G401 (cell line): ENCODE data around the gene OGDH. TPM values are rescaled to one million over a fixed set of nuclear protein-coding genes. Genes with fewer than 3 reads are reported as not detected.
"Not testable (repeated sequence)": the region's sequence is repeated elsewhere in the genome, so short reads cannot be mapped to it uniquely, and the experiment has no call there.

Source experiments
- DNase-seq: peaks from one replicate; pipeline ENCODE4 v3.0.0-alpha.2; 2015; ENCODE audit warnings: low spot score
- in situ Hi-C: cut with HindIII; loops from 2 replicates; pipeline ENCODE4 v1.10.0; 2016; ENCODE audit warnings: low sequenced_read_pairs, mixed read lengths
- total RNA-seq: library from RNA; depleted of rRNA; stranded (reverse); fragments of >200 nt; shearing (Covaris generic); gene quantifications from 2 replicates; pipeline ENCODE4 v1.2.3, GENCODE V29; 2014; rRNA removed

Gene OGDH
- 66.4 and 78.8 TPM in 2 replicates for total RNA-seq

GRCh38 chr7:44606341-44607140 is at the start of gene OGDH:
TSS of gene OGDH (plus strand) at chr7:44606627. CDS start at chr7:44624344, 17,717 bp downstream.
- DNase-seq = peak; percentile 99
- in situ Hi-C loops = no loop called here

GRCh38 chr7:44557485-44557884 is 48.9 kb upstream of the OGDH start:
- DNase-seq = no peak
- in situ Hi-C loops = loop anchor here (25.0 kb wide), 1 partner anchor 120 kb away; no protein-coding TSS in a partner anchor

GRCh38 chr7:44559485-44559884 is 46.9 kb upstream of the OGDH start:
- in situ Hi-C loops = loop anchor here (25.0 kb wide), 1 partner anchor 122 kb away; no protein-coding TSS in a partner anchor
- peak; percentile 26 for DNase-seq

GRCh38 chr7:44561481-44561880 is 44.9 kb upstream of the OGDH start:
- DNase-seq = no peak
- in situ Hi-C loops = loop anchor here (25.0 kb wide), 1 partner anchor 124 kb away; no protein-coding TSS in a partner anchor

DNA sequence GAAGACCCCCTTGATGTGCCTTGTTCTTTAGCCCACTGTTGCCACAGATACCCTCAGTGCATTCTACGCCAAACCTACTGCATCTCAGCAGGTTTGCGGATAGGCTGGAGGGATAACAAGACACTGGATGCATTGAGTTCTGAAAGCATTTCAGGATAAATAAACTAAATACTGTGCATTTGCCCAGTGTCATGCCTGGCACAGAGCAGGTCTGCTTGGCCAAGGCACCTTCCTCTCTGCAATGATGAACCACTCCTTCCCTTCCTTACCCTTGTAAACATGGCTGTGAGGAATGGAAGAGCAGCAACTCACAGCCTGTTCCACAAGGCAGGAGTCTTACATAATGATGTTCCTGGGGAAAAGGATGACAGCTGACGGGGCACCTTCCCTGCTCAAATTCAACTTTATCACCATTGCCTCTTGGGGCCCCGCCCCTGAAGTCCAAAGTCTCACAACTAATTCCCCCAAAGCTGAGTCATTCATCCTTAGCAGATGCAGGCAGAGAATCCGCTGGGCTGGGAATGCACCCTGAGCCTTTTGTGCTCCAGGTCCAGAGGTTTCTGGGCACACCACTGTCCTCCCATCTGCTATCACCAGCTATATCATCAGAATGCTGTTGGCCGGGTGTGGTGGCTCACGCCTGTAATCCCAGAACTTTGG is 44.3 kb upstream of the OGDH start:
- no peak for DNase-seq
- in situ Hi-C loops = loop anchor here (25.0 kb wide), 1 partner anchor 125 kb away; no protein-coding TSS in a partner anchor

GRCh38 chr7:44562622-44562962 is 43.8 kb upstream of the OGDH start:
- in situ Hi-C loops = loop anchor here (25.0 kb wide), 1 partner anchor 125 kb away; no protein-coding TSS in a partner anchor
- DNase-seq = not testable (repeated sequence)

GRCh38 chr7:44563171-44563679 is 43.2 kb upstream of the OGDH start:
- no peak for DNase-seq
- in situ Hi-C loops = loop anchor here (25.0 kb wide), 1 partner anchor 126 kb away; no protein-coding TSS in a partner anchor

DNA sequence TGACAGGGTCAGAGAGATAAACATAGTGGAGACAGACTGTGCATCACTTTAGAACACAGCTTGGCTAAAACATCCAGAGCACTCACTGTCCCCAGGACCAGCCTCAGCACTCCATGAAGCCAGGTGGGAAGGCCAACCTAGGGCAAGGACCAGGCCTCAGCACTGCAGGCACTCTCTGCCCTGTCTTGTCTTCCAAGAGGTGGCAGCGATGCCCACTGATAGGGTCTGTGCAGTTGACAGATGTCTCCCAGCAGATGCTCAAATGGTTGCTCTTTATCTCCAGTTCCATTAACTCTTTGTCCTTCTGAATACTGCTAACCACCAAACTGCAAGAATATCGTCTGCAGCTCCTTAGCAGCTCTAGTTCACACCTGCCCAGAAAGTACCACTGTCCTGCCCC is 41.8 kb upstream of the OGDH start:
- DNase-seq = no peak
- in situ Hi-C loops = loop anchor here (25.0 kb wide), 1 partner anchor 127 kb away; no protein-coding TSS in a partner anchor

DNA sequence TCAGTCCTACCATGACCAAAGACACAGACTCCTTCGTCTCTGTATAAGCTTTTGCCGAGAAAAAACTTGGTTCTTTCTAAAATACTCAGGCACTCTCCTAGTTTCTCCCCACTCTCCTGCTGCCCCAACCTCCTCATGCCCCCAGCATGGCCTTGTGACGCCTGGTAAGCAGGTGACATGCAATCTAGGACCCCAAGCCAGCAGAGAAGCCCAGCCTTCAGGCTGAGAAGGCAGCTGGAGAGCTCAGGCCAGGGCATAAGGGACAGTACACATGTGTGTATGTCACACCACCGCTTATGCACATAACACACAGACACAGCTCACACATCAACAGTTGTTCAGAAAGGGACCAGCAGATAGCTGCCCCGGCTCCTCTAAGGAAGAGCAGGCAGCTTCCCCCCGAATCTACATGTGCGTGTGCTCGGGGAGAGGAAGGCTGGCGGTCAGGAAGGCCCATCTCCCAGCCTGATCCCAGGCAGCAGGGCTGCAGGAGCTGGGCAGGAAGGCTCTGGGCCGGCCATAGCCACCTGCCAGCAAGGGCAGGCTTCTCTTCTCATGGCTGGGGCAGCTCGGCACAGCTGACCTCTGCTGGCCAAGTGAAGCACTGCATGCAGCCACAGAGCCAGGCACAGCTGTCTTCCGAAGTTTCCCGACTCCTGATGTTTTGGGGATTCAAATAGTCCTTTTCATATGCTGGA is 41.2 kb upstream of the OGDH start:
- in situ Hi-C loops = loop anchor here (25.0 kb wide), 1 partner anchor 128 kb away; no protein-coding TSS in a partner anchor
- DNase-seq = peak; percentile 63

- DNase-seq = no peak
- in situ Hi-C loops = loop anchor here (25.0 kb wide), 1 partner anchor 129 kb away; no protein-coding TSS in a partner anchor
Measured at GRCh38 chr7:44565795-44566559, 40.5 kb upstream of the OGDH start.

DNA sequence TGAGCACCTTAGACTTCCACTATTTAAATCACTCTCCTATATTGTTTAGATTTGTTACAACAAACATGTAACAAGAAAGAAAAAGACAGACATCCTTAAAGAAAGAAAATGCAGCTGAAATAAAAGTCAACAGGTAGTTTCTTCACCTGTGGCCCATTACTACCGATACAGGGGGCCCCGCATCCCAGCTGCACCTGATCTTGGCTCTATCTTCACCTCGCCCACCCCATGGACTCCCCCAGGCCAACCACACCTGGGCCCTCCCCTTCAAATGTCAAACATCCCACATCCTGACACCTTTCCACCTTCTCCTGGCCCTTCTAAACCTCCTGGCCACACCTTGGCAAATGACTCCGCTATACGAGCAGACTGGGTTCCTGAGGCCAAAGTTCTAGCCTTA is 39.7 kb upstream of the OGDH start:
- DNase-seq = no peak
- in situ Hi-C loops = loop anchor here (25.0 kb wide), 1 partner anchor 129 kb away; no protein-coding TSS in a partner anchor

GRCh38 chr7:44567884-44568283 is 38.5 kb upstream of the OGDH start:
- in situ Hi-C loops = loop anchor here (25.0 kb wide), 1 partner anchor 131 kb away; no protein-coding TSS in a partner anchor
- no peak for DNase-seq

DNA sequence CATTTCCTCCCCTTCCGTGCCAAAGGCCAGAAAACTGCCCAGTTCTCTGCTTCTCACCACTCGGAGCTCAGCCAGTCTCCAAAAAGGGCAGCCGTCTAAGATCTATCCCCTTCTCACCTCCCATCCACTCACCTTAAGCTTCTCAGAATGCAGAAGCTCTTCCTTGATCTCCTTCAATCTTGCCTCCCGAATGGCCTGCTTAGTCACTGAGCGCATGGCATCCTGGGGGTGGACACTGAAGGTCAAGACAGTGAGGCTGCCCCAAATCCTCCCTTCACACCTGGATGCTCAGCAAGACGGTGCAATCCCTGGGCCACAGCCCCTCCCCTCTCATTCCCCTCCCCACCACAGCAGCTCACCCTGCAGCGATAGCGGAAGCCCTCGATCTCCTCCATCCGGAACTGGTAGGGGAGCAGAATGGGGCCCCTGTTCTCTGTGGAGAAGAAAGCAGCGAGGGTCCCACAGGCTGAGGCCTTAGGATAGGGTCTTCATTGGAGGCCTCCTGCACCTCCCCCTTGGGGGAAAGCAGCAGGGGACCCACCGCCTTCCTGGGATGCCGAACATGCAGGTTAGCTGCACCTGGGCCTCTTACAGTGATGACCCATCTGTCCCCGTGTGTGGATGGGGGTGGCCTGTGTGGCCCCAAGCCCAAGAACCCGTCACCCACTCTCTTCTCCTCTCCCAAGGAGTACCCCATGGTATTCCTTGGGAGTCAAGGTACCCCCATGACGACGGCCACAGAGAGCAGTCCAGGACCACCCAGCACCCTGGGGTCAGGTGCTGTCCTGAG is 37.5 kb upstream of the OGDH start:
- no peak for DNase-seq
- in situ Hi-C loops = loop anchor here (25.0 kb wide), 1 partner anchor 132 kb away; no protein-coding TSS in a partner anchor

DNA sequence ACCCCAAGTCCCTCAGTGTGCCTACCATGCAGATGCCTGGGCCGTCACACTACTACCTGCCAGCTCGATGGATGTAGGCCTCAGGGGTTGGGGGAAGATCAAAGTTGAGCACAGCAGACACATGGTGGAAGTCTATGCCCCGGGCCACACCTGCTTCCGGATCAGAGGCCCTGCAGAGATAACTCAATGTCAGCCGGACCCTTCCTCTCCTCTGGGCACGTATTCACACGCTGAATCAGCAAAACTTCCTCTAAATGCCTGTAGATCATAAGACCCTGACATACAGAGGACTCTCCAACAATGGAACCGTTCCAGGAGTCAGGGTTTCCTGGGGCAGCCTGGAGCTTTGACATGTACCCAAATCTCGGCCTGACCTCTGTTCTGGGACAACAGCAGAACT is 36.5 kb upstream of the OGDH start:
- in situ Hi-C loops = loop anchor here (25.0 kb wide), 1 partner anchor 133 kb away; no protein-coding TSS in a partner anchor
- DNase-seq = no peak

DNA sequence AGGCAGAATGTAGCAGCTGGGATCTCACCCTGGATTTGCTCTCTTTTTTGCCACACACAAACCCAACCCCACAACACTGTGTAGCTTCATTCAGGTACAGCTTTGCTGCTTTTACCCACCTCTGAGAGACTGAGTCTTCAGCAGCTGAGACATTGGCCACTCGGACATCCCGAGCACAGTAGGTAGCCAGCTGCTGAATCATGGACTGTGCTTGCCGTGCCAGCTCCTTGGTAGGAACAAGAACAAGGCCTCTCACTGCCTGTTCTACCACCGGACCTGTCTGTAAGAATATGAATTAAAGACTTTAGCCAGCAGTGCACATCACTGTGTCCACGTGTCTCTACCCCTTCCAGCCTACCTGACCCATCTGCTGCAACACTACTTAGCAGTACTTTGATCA is 33.7 kb upstream of the OGDH start:
- in situ Hi-C loops = loop anchor here (25.0 kb wide), 1 partner anchor 135 kb away; no protein-coding TSS in a partner anchor
- no peak for DNase-seq

DNA sequence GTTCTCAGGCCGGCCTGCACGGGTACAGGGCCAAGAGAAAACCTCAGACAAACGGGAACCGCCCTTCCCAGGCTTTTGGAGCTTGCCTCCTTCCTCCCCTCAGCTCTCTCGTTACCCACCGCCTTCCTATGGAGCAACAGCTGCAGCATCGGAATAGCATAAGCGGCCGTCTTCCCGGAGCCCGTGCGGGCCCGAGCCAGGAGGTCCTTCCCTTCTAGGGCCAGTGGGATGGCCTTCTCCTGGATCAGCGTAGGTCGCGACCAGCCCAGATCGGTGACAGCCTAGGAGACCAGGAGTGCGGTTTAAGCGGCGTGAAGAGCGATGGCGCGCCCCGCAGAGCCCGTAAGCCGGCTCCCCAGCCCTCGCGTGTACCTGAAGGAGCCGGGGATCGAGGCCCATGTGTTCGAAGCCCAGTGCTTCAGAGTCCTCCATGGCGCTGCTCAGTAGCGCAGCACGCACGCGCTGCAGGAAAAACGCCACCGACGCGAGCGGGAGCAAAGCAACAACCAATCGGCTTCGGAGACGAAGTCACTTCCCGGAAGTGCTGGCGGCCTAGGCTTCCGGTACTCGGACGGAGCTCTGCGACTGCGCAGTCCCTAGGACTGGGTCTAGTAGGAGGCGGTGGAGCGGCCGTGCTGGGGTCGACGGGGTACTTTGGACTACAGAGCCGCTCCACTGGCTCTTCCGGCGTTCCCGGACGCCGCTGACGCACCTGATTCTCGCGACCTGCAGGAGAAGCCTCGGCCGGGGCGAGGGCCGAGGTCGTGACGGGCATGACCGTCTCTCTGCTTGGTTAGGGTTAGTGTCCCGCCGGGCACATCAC is 32.8 kb upstream of the OGDH start, which contains the start of gene DDX56:
DDX56 (minus strand) TSS at position 445 of the 823 bp plus-strand sequence; CDS start at position 432, 13 bp downstream.
- DNase-seq = peak; percentile 95
- in situ Hi-C loops = loop anchor here (25.0 kb wide), 1 partner anchor 136 kb away; no protein-coding TSS in a partner anchor
